Stimulated activated CD8-positive, alpha-beta memory T cell treated with anti-CD3 and anti-CD28 coated beads, Interleukin-15, amount 100 ng/mL, for 48 hours (primary cell): ENCODE measurements around the gene CARD19.
"Not testable (repeated sequence)": the region's sequence is repeated elsewhere in the genome, so short reads cannot be mapped to it uniquely, and the experiment has no call there.

Experiments
- DNase-seq, 2 donors: peaks; one replicate each; pipeline ENCODE4 v3.0.0-alpha.2; 2020; ENCODE audit warnings: low read depth in 2 of 2

The CARD19 gene

GRCh38 chr9:93100276-93100636 is 4.2 kb downstream of the CARD19 start:
- DNase-seq, result no peak

GRCh38 chr9:93101086-93101485 is 5.1 kb downstream of the CARD19 start:
- not testable (repeated sequence) for DNase-seq

- DNase-seq, result no peak
These were observed 9.6 kb downstream of the CARD19 start for GRCh38 chr9:93105620-93106019.

GRCh38 chr9:93107151-93107824 is 11.3 kb downstream of the CARD19 start:
- no peak for DNase-seq

GRCh38 chr9:93107825-93108161 is 11.8 kb downstream of the CARD19 start:
- DNase-seq, result no peak

- DNase-seq, result peak in 1 of 2 donors; percentile 55
These were observed 12.4 kb downstream of the CARD19 start for GRCh38 chr9:93108291-93109041.

GRCh38 chr9:93110311-93110855 is 14.4 kb downstream of the CARD19 start:
- no peak for DNase-seq

GRCh38 chr9:93111001-93111370 is 15.0 kb downstream of the CARD19 start:
- DNase-seq, result no peak

GRCh38 chr9:93111371-93112115 is 15.5 kb downstream of the CARD19 start:
- peak in 1 of 2 donors; percentile 55 for DNase-seq

GRCh38 chr9:93112116-93112863 is 16.3 kb downstream of the CARD19 start:
- DNase-seq, result no peak

- no peak for DNase-seq
These were observed 16.9 kb downstream of the CARD19 start for GRCh38 chr9:93112864-93113389.

- DNase-seq, result no peak
These were observed 18.4 kb downstream of the CARD19 start for GRCh38 chr9:93114169-93114983.

- no peak for DNase-seq
These were observed 18.9 kb downstream of the CARD19 start for GRCh38 chr9:93114984-93115335.

- DNase-seq, result no peak
These were observed 19.6 kb downstream of the CARD19 start for GRCh38 chr9:93115486-93116071.

GRCh38 chr9:93116072-93116961 is 20.3 kb downstream of the CARD19 start:
- DNase-seq, result no peak

GRCh38 chr9:93117521-93117920 is 21.5 kb downstream of the CARD19 start:
- DNase-seq, result not testable (repeated sequence)

- no peak for DNase-seq
These were observed 22.2 kb downstream of the CARD19 start for GRCh38 chr9:93117924-93118862.
